ENCODE data around the gene PHTF1.

- TF ChIP-seq CTCF (IDR thresholded peaks at IDR 0.05), result no peak
- TF ChIP-seq POLR2A (IDR thresholded peaks at IDR 0.05), result no peak
Measured at GRCh38 chr1:113765306-113766230, 6.3 kb upstream of the PHTF1 start.
